Measurements from ENCODE around the gene LRP5. TPM values are rescaled to one million over a fixed set of nuclear protein-coding genes. Genes with fewer than 3 reads are reported as not detected.
"Not testable (repeated sequence)": the region's sequence is repeated elsewhere in the genome, so short reads cannot be mapped to it uniquely, and the experiment has no call there.

The LRP5 gene
- total RNA-seq, 1 experiment from 2014 or later, result 14.2 TPM

- no peak for DNase-seq (ENCODE audit: extremely low read depth, low read depth)
Measured at GRCh38 chr11:68384530-68385081, 72.2 kb downstream of the LRP5 start.

GRCh38 chr11:68385128-68385527 lies 72.7 kb downstream of the LRP5 start:
- DNase-seq (ENCODE audit: extremely low read depth, low read depth), result no peak

- no peak for DNase-seq (ENCODE audit: extremely low read depth, low read depth)
Measured at GRCh38 chr11:68386331-68386978, 74.1 kb downstream of the LRP5 start.

GRCh38 chr11:68387840-68388239 lies 75.4 kb downstream of the LRP5 start:
- no peak for DNase-seq (ENCODE audit: extremely low read depth, low read depth)

- no peak for DNase-seq (ENCODE audit: extremely low read depth, low read depth)
Measured at GRCh38 chr11:68388595-68389198, 76.3 kb downstream of the LRP5 start.

GRCh38 chr11:68390315-68390714 lies 77.9 kb downstream of the LRP5 start:
- no peak for DNase-seq (ENCODE audit: extremely low read depth, low read depth)

- DNase-seq (ENCODE audit: extremely low read depth, low read depth), result no peak
Measured at GRCh38 chr11:68392822-68393221, 80.4 kb downstream of the LRP5 start.

- DNase-seq (ENCODE audit: extremely low read depth, low read depth), result no peak
Measured at GRCh38 chr11:68396516-68396915, 84.1 kb downstream of the LRP5 start.

- no peak for DNase-seq (ENCODE audit: extremely low read depth, low read depth)
Measured at GRCh38 chr11:68397256-68397655, 84.9 kb downstream of the LRP5 start.

- DNase-seq (ENCODE audit: extremely low read depth, low read depth), result no peak
Measured at GRCh38 chr11:68398995-68399851, 86.8 kb downstream of the LRP5 start.

- no peak for DNase-seq (ENCODE audit: extremely low read depth, low read depth)
Measured at GRCh38 chr11:68399916-68400315, 87.5 kb downstream of the LRP5 start.

- DNase-seq (ENCODE audit: extremely low read depth, low read depth), result not testable (repeated sequence)
Measured at GRCh38 chr11:68400584-68400983, 88.2 kb downstream of the LRP5 start.

- no peak for DNase-seq (ENCODE audit: extremely low read depth, low read depth)
Measured at GRCh38 chr11:68401856-68402255, 89.5 kb downstream of the LRP5 start.

- DNase-seq (ENCODE audit: extremely low read depth, low read depth), result no peak
Measured at GRCh38 chr11:68402355-68403031, 90.1 kb downstream of the LRP5 start.

GRCh38 chr11:68403424-68403823 lies 91.0 kb downstream of the LRP5 start:
- no peak for DNase-seq (ENCODE audit: extremely low read depth, low read depth)

GRCh38 chr11:68403831-68404230 lies 91.4 kb downstream of the LRP5 start:
- no peak for DNase-seq (ENCODE audit: extremely low read depth, low read depth)

GRCh38 chr11:68406324-68407313 lies 94.2 kb downstream of the LRP5 start:
- no peak for DNase-seq (ENCODE audit: extremely low read depth, low read depth)

GRCh38 chr11:68408512-68408911 lies 96.1 kb downstream of the LRP5 start:
- no peak for DNase-seq (ENCODE audit: extremely low read depth, low read depth)

- DNase-seq (ENCODE audit: extremely low read depth, low read depth), result no peak
Measured at GRCh38 chr11:68409748-68410344, 97.5 kb downstream of the LRP5 start.

All from NCI-H460 (cell line).